Activated T-cell treated with anti-CD3 and anti-CD28 coated beads, Interleukin-2, amount 50 U/mL, for 72 hours (primary cell): ENCODE measurements around the gene RAB11FIP3. TPM values are rescaled to one million over a fixed set of nuclear protein-coding genes. Genes with fewer than 3 reads are reported as not detected.

Experiments
- ATAC-seq, 2 donors: fragments of 150-1000 bp; cut with Tn5 transposase; replicated peaks in 1 of 2; 2 replicates each; pipeline ENCODE4 v1.10.0; 2021; ENCODE audit warnings: moderate library complexity in 2 of 2, mild to moderate bottlenecking in 1 of 2
- DNase-seq, 2 donors: peaks; one replicate each; pipeline ENCODE4 v3.0.0; 2021 to 2022; ENCODE audit warnings: mixed read lengths in 1 of 2
- H3K27ac Mint-ChIP-seq: one replicate; pipeline ENCODE4 v1.8.0; 2022; ENCODE audit warnings: mild to moderate bottlenecking, moderate library complexity, mixed read lengths
- H3K27me3 Mint-ChIP-seq: one replicate; pipeline ENCODE4 v1.8.0; 2022; ENCODE audit warnings: low read depth, mixed read lengths
- H3K36me3 Mint-ChIP-seq, 2 donors: one replicate each; pipeline ENCODE4 v1.8.0; 2022; ENCODE audit warnings: mixed read lengths in 2 of 2, mild to moderate bottlenecking in 1 of 2; ENCODE audit not compliant: insufficient read depth in 2 of 2
- H3K4me1 Mint-ChIP-seq: one replicate; pipeline ENCODE4 v1.8.0; 2022; ENCODE audit warnings: low read depth, mixed read lengths
- H3K4me3 Mint-ChIP-seq, 2 donors: one replicate each; pipeline ENCODE4 v1.8.0; 2022; ENCODE audit warnings: mild to moderate bottlenecking in 2 of 2, mixed read lengths in 2 of 2, moderate library complexity in 2 of 2
- H3K9me3 Mint-ChIP-seq, 2 donors: one replicate each; pipeline ENCODE4 v1.8.0; 2022; ENCODE audit warnings: mixed read lengths in 2 of 2
- total RNA-seq, 2 donors: library from RNA; stranded (reverse); gene quantifications; one replicate each; pipeline ENCODE4 v1.2.3, GENCODE V29; 2022

RAB11FIP3 gene
- total RNA-seq, 2 donors from 2014 or later, result 39.7 to 40.5 TPM

GRCh38 chr16:519841-520687, 94.6 kb downstream of the RAB11FIP3 start:
- Mint-ChIP-seq H3K4me1 (peaks cover 18% of the 10 kb centered on the region), H3K36me3 (no peaks in the 10 kb centered on the region), H3K4me3 (no peak overlapping the region), H3K27me3 (no peaks in the 10 kb centered on the region), H3K27ac (no peak overlapping the region), H3K9me3 (no peaks in the 10 kb centered on the region)
- ATAC-seq (no peak), DNase-seq (no peak)

GRCh38 chr16:520847-521246, 95.4 kb downstream of the RAB11FIP3 start:
- H3K9me3 Mint-ChIP-seq, result no peaks in the 10 kb centered on the region
- no peaks in the 10 kb centered on the region for H3K27me3 Mint-ChIP-seq
- DNase-seq, result no peak
- H3K27ac Mint-ChIP-seq, result no peak overlapping the region
- no peaks in the 10 kb centered on the region for H3K36me3 Mint-ChIP-seq
- H3K4me1 Mint-ChIP-seq, result peaks cover 26% of the 10 kb centered on the region
- no peak overlapping the region for H3K4me3 Mint-ChIP-seq
- no peak for ATAC-seq

GRCh38 chr16:521381-522210, 96.1 kb downstream of the RAB11FIP3 start:
- Mint-ChIP-seq H3K9me3 (no peaks in the 10 kb centered on the region), H3K4me1 (peaks cover 33% of the 10 kb centered on the region), H3K27me3 (no peaks in the 10 kb centered on the region), H3K27ac (no peak overlapping the region), H3K36me3 (no peaks in the 10 kb centered on the region), H3K4me3 (no peak overlapping the region)
- no peak for ATAC-seq
- DNase-seq, result no peak

- no peak for DNase-seq
- no peak overlapping the region for H3K4me3 Mint-ChIP-seq
- no peak overlapping the region for H3K27ac Mint-ChIP-seq
- ATAC-seq, result no peak
- H3K9me3 Mint-ChIP-seq, result no peaks in the 10 kb centered on the region
- peaks cover 36% of the 10 kb centered on the region for H3K4me1 Mint-ChIP-seq
- H3K27me3 Mint-ChIP-seq, result no peaks in the 10 kb centered on the region
- no peaks in the 10 kb centered on the region for H3K36me3 Mint-ChIP-seq
These were observed 97.1 kb downstream of the RAB11FIP3 start for GRCh38 chr16:522320-523096.

DNA sequence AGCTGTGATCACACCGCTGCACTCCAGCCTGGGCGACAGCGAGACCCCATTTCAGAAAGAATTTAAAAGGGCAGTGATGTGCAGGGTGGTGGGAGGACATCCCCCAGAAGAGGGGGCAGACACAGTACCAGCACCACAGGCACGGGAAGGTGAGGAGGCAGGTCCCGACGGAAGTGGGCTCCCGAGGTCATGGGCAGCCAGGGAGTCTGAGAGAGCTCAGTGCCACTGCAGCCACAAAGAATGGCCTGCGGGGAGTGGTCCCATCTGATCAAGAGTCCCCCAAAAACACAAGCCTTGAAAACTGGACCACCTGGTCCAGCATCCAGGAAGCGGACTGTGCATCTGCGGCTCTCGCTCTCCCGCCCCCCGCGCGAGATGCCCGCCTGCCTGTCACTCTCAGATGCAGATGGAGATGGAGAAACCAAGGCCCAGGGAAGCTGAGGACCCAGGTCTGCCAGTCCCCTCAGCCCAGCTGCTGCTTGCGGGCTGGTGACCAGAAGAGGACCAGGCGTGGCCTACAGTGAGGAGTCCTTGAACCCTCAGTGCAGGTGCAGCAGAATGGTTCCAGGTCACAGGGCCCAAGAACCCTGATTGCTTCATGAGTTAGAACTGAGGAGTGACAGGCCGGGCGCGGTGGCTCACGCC, 97.8 kb downstream of the RAB11FIP3 start:
- H3K4me3 Mint-ChIP-seq, result no peak overlapping the region
- no peak for ATAC-seq

GRCh38 chr16:524274-525040, 99.0 kb downstream of the RAB11FIP3 start:
- Mint-ChIP-seq H3K4me3 (peak overlapping the region; percentile 85 to 87), H3K27me3 (no peaks in the 10 kb centered on the region), H3K9me3 (no peaks in the 10 kb centered on the region), H3K27ac (peak overlapping the region; percentile 94), H3K4me1 (peaks cover 47% of the 10 kb centered on the region), H3K36me3 (peaks cover 0 to 2% of the 10 kb centered on the region in 2 donors)
- no peak for ATAC-seq
- DNase-seq, result no peak

More for the DNA sequence above, 97.8 kb downstream of the RAB11FIP3 start:
- Mint-ChIP-seq H3K27ac (peak overlapping the region; percentile 54), H3K36me3 (no peaks in the 10 kb centered on the region), H3K9me3 (no peaks in the 10 kb centered on the region), H3K27me3 (no peaks in the 10 kb centered on the region), H3K4me1 (peaks cover 36% of the 10 kb centered on the region)
- DNase-seq, result no peak

- Mint-ChIP-seq H3K4me3 (peak overlapping the region; percentile 85 to 87), H3K27me3 (no peaks in the 10 kb centered on the region), H3K36me3 (peaks cover 2 to 3% of the 10 kb centered on the region in 2 donors), H3K9me3 (no peaks in the 10 kb centered on the region), H3K27ac (peak overlapping the region; percentile 94), H3K4me1 (peaks cover 54% of the 10 kb centered on the region)
- DNase-seq, result peak in 1 of 2 donors; percentile 35
- peak; percentile 0 to 1 for ATAC-seq
These were observed 99.7 kb downstream of the RAB11FIP3 start for GRCh38 chr16:525123-525519.

- H3K4me1 Mint-ChIP-seq, result peaks cover 57% of the 10 kb centered on the region
- DNase-seq, result peak; percentile 83 to 90
- no peaks in the 10 kb centered on the region for H3K9me3 Mint-ChIP-seq
- H3K4me3 Mint-ChIP-seq, result peak overlapping the region; percentile 85 to 87
- peak overlapping the region; percentile 94 for H3K27ac Mint-ChIP-seq
- no peaks in the 10 kb centered on the region for H3K27me3 Mint-ChIP-seq
- peak; percentile 71 to 73 for ATAC-seq
- H3K36me3 Mint-ChIP-seq, result peaks cover 2 to 3% of the 10 kb centered on the region in 2 donors
These were observed 100.2 kb downstream of the RAB11FIP3 start for GRCh38 chr16:525520-526180.

- DNase-seq (no peak), ATAC-seq (no peak)
- peaks cover 2 to 3% of the 10 kb centered on the region in 2 donors for H3K36me3 Mint-ChIP-seq
- peaks cover 57% of the 10 kb centered on the region for H3K4me1 Mint-ChIP-seq
- peak overlapping the region; percentile 85 to 87 for H3K4me3 Mint-ChIP-seq
- peak overlapping the region; percentile 75 for H3K27ac Mint-ChIP-seq
- H3K9me3 Mint-ChIP-seq, result no peaks in the 10 kb centered on the region
- no peaks in the 10 kb centered on the region for H3K27me3 Mint-ChIP-seq
These were observed 100.9 kb downstream of the RAB11FIP3 start for GRCh38 chr16:526181-527014.

- ATAC-seq (peak; percentile 75 to 77), DNase-seq (peak; percentile 89 to 92)
- H3K9me3 Mint-ChIP-seq, result no peaks in the 10 kb centered on the region
- H3K27ac Mint-ChIP-seq, result peak within 1 kb of the TSS; percentile 94
- peaks cover 2 to 3% of the 10 kb centered on the region in 2 donors for H3K36me3 Mint-ChIP-seq
- H3K4me1 Mint-ChIP-seq, result peaks cover 57% of the 10 kb centered on the region
- no peaks in the 10 kb centered on the region for H3K27me3 Mint-ChIP-seq
- peak within 1 kb of the TSS; percentile 92 to 96 for H3K4me3 Mint-ChIP-seq
These were observed 101.8 kb downstream of the RAB11FIP3 start, which contains the start of gene CAPN15 for GRCh38 chr16:527015-527903. CAPN15 (plus strand) TSS chr16:527712; CDS start chr16:546839, 19,127 bp downstream.
